Upper lobe of left lung (tissue), 6 donors: ENCODE data around the gene CDH18. TPM values are rescaled to one million over a fixed set of nuclear protein-coding genes. Genes with fewer than 3 reads are reported as not detected.

Source experiments
- ATAC-seq, 2 donors: fragments of 200-7000 bp; cut with Tn5 transposase; one replicate each; pipeline ENCODE4 v1.9.1; 2022; ENCODE audit warnings: mild to moderate bottlenecking in 2 of 2, moderate library complexity in 2 of 2; ENCODE audit not compliant: low FRiP score in 2 of 2
- DNase-seq, 2 donors: peaks; one replicate each; pipeline ENCODE4 v3.0.0-alpha.2; 2019 to 2020
- H3K27ac ChIP-seq, 4 donors: fragments of 200-600 bp; sonication (generic); one replicate each; pipeline ENCODE4 v1.5.1; 2016 to 2019
- H3K27me3 ChIP-seq, 4 donors: fragments of 200-600 bp; sonication (generic); one replicate each; pipeline ENCODE4 v1.5.1; 2017 to 2019
- H3K36me3 ChIP-seq, 4 donors: fragments of 200-600 bp; sonication (generic); one replicate each; pipeline ENCODE4 v1.5.1; 2016 to 2019
- H3K4me1 ChIP-seq, 4 donors: fragments of 200-600 bp; sonication (generic); one replicate each; pipeline ENCODE4 v1.5.1; 2018 to 2019
- H3K4me3 ChIP-seq, 4 donors: fragments of 200-600 bp; sonication (generic); one replicate each; pipeline ENCODE4 v1.5.1; 2017 to 2019; ENCODE audit warnings: mild to moderate bottlenecking in 2 of 4, moderate library complexity in 1 of 4
- H3K9me3 ChIP-seq, 4 donors: fragments of 200-600 bp; sonication (generic); one replicate each; pipeline ENCODE4 v1.5.1; 2018 to 2019
- CTCF ChIP-seq, 6 experiments: fragments of 450-650 bp in 4 of 6; fragments of 200-600 bp in 2 of 6; sonication (generic) in 2 of 6; IDR thresholded peaks; one replicate each; pipeline ENCODE4 v1.5.1; 2016 to 2019; ENCODE audit warnings: antibody characterized with exemption in 6 of 6
- EP300 ChIP-seq, 4 donors: sonication (generic); formaldehyde crosslinking; IDR thresholded peaks; one replicate each; pipeline ENCODE4 v1.5.1; 2017; ENCODE audit warnings: antibody characterized with exemption in 4 of 4, control low read depth in 2 of 4
- POLR2A ChIP-seq, 4 donors: fragments of 450-650 bp; IDR thresholded peaks; one replicate each; pipeline ENCODE4 v1.5.1; 2016 to 2017; ENCODE audit warnings: antibody characterized with exemption in 4 of 4, mild to moderate bottlenecking in 2 of 4
- POLR2AphosphoS5 ChIP-seq, 2 donors: sonication (generic); formaldehyde crosslinking; IDR thresholded peaks; one replicate each; pipeline ENCODE4 v1.5.1; 2017; ENCODE audit warnings: antibody characterized with exemption in 2 of 2
- WGBS, 2 donors: methylation state at CpG; one replicate each; pipeline ENCODE4 v1.1.5; 2017 to 2018; 5-methylcytosine and 5-hydroxymethylcytosine counted together
- total RNA-seq, 6 donors: library from RNA; depleted of rRNA in 4 of 6; stranded (reverse); fragments of >200 nt in 4 of 6; gene quantifications; one replicate each; pipeline versions ENCODE4 v1.1.0 to v1.2.1, GENCODE V29; 2016 to 2021
- donor health status: DM: no; HTN: no; CAD: no; lungs with moderate emphysema.
- donor health status: DM: no; HTN: yes; CAD: no; lungs with severe emphysema.

CDH18 gene
- total RNA-seq, 6 donors from 2014 or later, result not detected

GRCh38 chr5:19855931-19856330 lies 132.1 kb downstream of the CDH18 start:
- ATAC-seq, result no peak
- Histone ChIP-seq H3K9me3 (no peaks in the 10 kb centered on the region), H3K36me3 (no peaks in the 10 kb centered on the region), H3K4me3 (no peak overlapping the region), H3K27ac (no peak overlapping the region), H3K4me1 (no peaks in the 10 kb centered on the region), H3K27me3 (no peaks in the 10 kb centered on the region)
- no peak for TF ChIP-seq CTCF (IDR thresholded peaks at IDR 0.05)
- TF ChIP-seq POLR2AphosphoS5 (IDR thresholded peaks at IDR 0.05), result no peak
- no peak for TF ChIP-seq POLR2A (IDR thresholded peaks at IDR 0.05)
- no peak for TF ChIP-seq EP300 (IDR thresholded peaks at IDR 0.05)
- DNase-seq, result no peak
- 72 to 76% methylated on average over 3 of the region's 3 CpGs for WGBS, 2 donors

GRCh38 chr5:19855453-19855852 lies 132.5 kb downstream of the CDH18 start:
- no peak overlapping the region for H3K4me3 ChIP-seq
- no peaks in the 10 kb centered on the region for H3K36me3 ChIP-seq
- TF ChIP-seq POLR2A (IDR thresholded peaks at IDR 0.05) (no peak), EP300 (IDR thresholded peaks at IDR 0.05) (no peak), CTCF (IDR thresholded peaks at IDR 0.05) (no peak), POLR2AphosphoS5 (IDR thresholded peaks at IDR 0.05) (no peak)
- no peak overlapping the region for H3K27ac ChIP-seq
- ATAC-seq, result no peak
- no peaks in the 10 kb centered on the region for H3K27me3 ChIP-seq
- DNase-seq, result no peak
- H3K4me1 ChIP-seq, result no peaks in the 10 kb centered on the region
- no peaks in the 10 kb centered on the region for H3K9me3 ChIP-seq

GRCh38 chr5:19855031-19855430 lies 133.0 kb downstream of the CDH18 start:
- ATAC-seq (no peak), DNase-seq (no peak)
- Histone ChIP-seq H3K27me3 (no peaks in the 10 kb centered on the region), H3K9me3 (no peaks in the 10 kb centered on the region), H3K4me3 (no peak overlapping the region), H3K4me1 (no peaks in the 10 kb centered on the region), H3K36me3 (no peaks in the 10 kb centered on the region), H3K27ac (no peak overlapping the region)
- TF ChIP-seq EP300 (IDR thresholded peaks at IDR 0.05), result no peak
- TF ChIP-seq POLR2AphosphoS5 (IDR thresholded peaks at IDR 0.05), result no peak
- no peak for TF ChIP-seq POLR2A (IDR thresholded peaks at IDR 0.05)
- no peak for TF ChIP-seq CTCF (IDR thresholded peaks at IDR 0.05)
- WGBS, 2 donors, result 84% methylated on average over 4 of the region's 4 CpGs

- ATAC-seq (no peak), DNase-seq (no peak)
- no peak for TF ChIP-seq CTCF (IDR thresholded peaks at IDR 0.05)
- Histone ChIP-seq H3K36me3 (no peaks in the 10 kb centered on the region), H3K4me3 (no peak overlapping the region), H3K27ac (no peak overlapping the region), H3K4me1 (no peaks in the 10 kb centered on the region), H3K9me3 (no peaks in the 10 kb centered on the region), H3K27me3 (no peaks in the 10 kb centered on the region)
- 56 to 64% methylated on average over 4 of the region's 4 CpGs for WGBS, 2 donors
These were observed 134.3 kb downstream of the CDH18 start for GRCh38 chr5:19853616-19854240.

- Histone ChIP-seq H3K9me3 (peaks cover 0 to 5% (median 0%) of the 10 kb centered on the region in 4 donors), H3K27me3 (no peaks in the 10 kb centered on the region), H3K27ac (no peak overlapping the region), H3K4me3 (no peak overlapping the region), H3K4me1 (no peaks in the 10 kb centered on the region), H3K36me3 (no peaks in the 10 kb centered on the region)
- 72 to 73% methylated on average over 6 of the region's 6 CpGs for WGBS, 2 donors
- TF ChIP-seq EP300 (IDR thresholded peaks at IDR 0.05), result no peak
- no peak for DNase-seq
- no peak for ATAC-seq
These were observed 150.3 kb downstream of the CDH18 start for GRCh38 chr5:19837536-19838174.
